ENCODE data around the gene JAM2. TPM values are rescaled to one million over a fixed set of nuclear protein-coding genes. Genes with fewer than 3 reads are reported as not detected.

The JAM2 gene
- total and polyA plus RNA-seq, 2 of the 4 experiments (the other 2 are of a cell fraction) = 0.72 to 2.1 TPM

Other genes with a start within 250 kb of the JAM2 start
- 20.6 and 40.0 TPM in 2 replicates for gene MRPL39, start 31.8 kb upstream of the JAM2 start, total RNA-seq (2012; rRNA removed)
- 15.2 and 15.4 TPM in 2 replicates for gene MRPL39, start 31.8 kb upstream of the JAM2 start, polyA plus RNA-seq (2012; rRNA removed)
- gene ATP5PF, start 95.6 kb downstream of the JAM2 start, total RNA-seq (2012; rRNA removed) = 74.7 and 76.0 TPM in 2 replicates
- gene ATP5PF, start 95.6 kb downstream of the JAM2 start, polyA plus RNA-seq (2012; rRNA removed) = 190 TPM in 2 replicates
- 17.0 and 26.4 TPM in 2 replicates for gene GABPA, start 95.7 kb downstream of the JAM2 start, total RNA-seq (2012; rRNA removed)
- gene GABPA, start 95.7 kb downstream of the JAM2 start, polyA plus RNA-seq (2012; rRNA removed) = 7.3 and 9.0 TPM in 2 replicates